WTC11 (cell line): Measurements from ENCODE around the gene PNPLA6. TPM values are rescaled to one million over a fixed set of nuclear protein-coding genes. Genes with fewer than 3 reads are reported as not detected.

Experiments used
- AR ChIP-seq: fragments of 250-450 bp; sonication (Bioruptor Pico); IDR thresholded peaks from 2 replicates; pipeline ENCODE4 v1.9.0; 2021; ENCODE audit warnings: mild to moderate bottlenecking
- ATF1 ChIP-seq: sonication (generic); formaldehyde crosslinking; IDR thresholded peaks from 2 replicates; pipeline ENCODE4 v1.8.1; 2023; ENCODE audit warnings: mild to moderate bottlenecking, moderate library complexity, missing genetic modification reagents
- CDX4 ChIP-seq: fragments of 250-450 bp; sonication (Bioruptor Pico); IDR thresholded peaks from 2 replicates; pipeline ENCODE4 v1.9.0; 2021; ENCODE audit warnings: moderate library complexity, mild to moderate bottlenecking, inconsistent platforms, borderline replicate concordance
- CREB1 ChIP-seq: sonication (generic); formaldehyde crosslinking; IDR thresholded peaks from 2 replicates; pipeline ENCODE4 v1.8.0; 2023; ENCODE audit warnings: mild to moderate bottlenecking, missing genetic modification reagents
- CREM ChIP-seq: sonication (generic); formaldehyde crosslinking; IDR thresholded peaks from 2 replicates; pipeline ENCODE4 v1.8.1; 2022; ENCODE audit warnings: mild to moderate bottlenecking, missing genetic modification reagents, moderate library complexity
- ETV6 ChIP-seq: sonication (generic); formaldehyde crosslinking; IDR thresholded peaks from 2 replicates; pipeline ENCODE4 v1.8.1; 2022; ENCODE audit warnings: mild to moderate bottlenecking, missing genetic modification reagents
- FOXP4 ChIP-seq: sonication (generic); formaldehyde crosslinking; IDR thresholded peaks from 2 replicates; pipeline ENCODE4 v1.8.0; 2022; ENCODE audit warnings: mild to moderate bottlenecking, missing genetic modification reagents
- HMGXB4 ChIP-seq: sonication (generic); formaldehyde crosslinking; IDR thresholded peaks from 2 replicates; pipeline ENCODE4 v1.8.1; 2023; ENCODE audit warnings: mild to moderate bottlenecking, moderate library complexity, missing genetic modification reagents
- IRF2 ChIP-seq: sonication (generic); formaldehyde crosslinking; IDR thresholded peaks from 2 replicates; pipeline ENCODE4 v1.8.0; 2022; ENCODE audit warnings: low read depth, missing genetic modification reagents, borderline replicate concordance
- MXD4 ChIP-seq: fragments of 250-450 bp; sonication (Bioruptor Pico); IDR thresholded peaks from 2 replicates; pipeline ENCODE4 v1.8.0; 2021; ENCODE audit warnings: mild to moderate bottlenecking, moderate library complexity, borderline replicate concordance
- MYBL2 ChIP-seq: sonication (generic); formaldehyde crosslinking; IDR thresholded peaks from 2 replicates; pipeline ENCODE4 v1.8.1; 2023; ENCODE audit warnings: mild to moderate bottlenecking, moderate library complexity, missing genetic modification reagents
- NFATC4 ChIP-seq: fragments of 250-450 bp; sonication (Bioruptor Pico); IDR thresholded peaks from 2 replicates; pipeline ENCODE4 v1.9.0; 2021; ENCODE audit warnings: mild to moderate bottlenecking
- NR2C2 ChIP-seq: sonication (generic); formaldehyde crosslinking; IDR thresholded peaks from 2 replicates; pipeline ENCODE4 v1.8.0; 2022; ENCODE audit warnings: mild to moderate bottlenecking, missing genetic modification reagents
- RORB ChIP-seq: fragments of 250-450 bp; sonication (Bioruptor Pico); IDR thresholded peaks from 2 replicates; pipeline ENCODE4 v1.9.0; 2021; ENCODE audit warnings: mild to moderate bottlenecking
- SOX15 ChIP-seq: fragments of 250-450 bp; sonication (Bioruptor Pico); IDR thresholded peaks from 2 replicates; pipeline ENCODE4 v1.9.0; 2021; ENCODE audit warnings: mild to moderate bottlenecking
- STAT6 ChIP-seq: sonication (generic); formaldehyde crosslinking; conservative IDR thresholded peaks from 2 replicates; pipeline ENCODE4 v1.8.1; 2023; ENCODE audit warnings: mild to moderate bottlenecking, low read depth, missing genetic modification reagents, moderate library complexity
- TCF7 ChIP-seq: sonication (generic); formaldehyde crosslinking; IDR thresholded peaks from 2 replicates; pipeline ENCODE4 v1.8.0; 2022; ENCODE audit warnings: mild to moderate bottlenecking, low read depth, missing genetic modification reagents, moderate library complexity
- TEAD1 ChIP-seq: sonication (generic); formaldehyde crosslinking; IDR thresholded peaks from 2 replicates; pipeline ENCODE4 v1.8.0; 2022; ENCODE audit warnings: mild to moderate bottlenecking, missing genetic modification reagents
- ZBTB43 ChIP-seq: sonication (generic); formaldehyde crosslinking; IDR thresholded peaks from 2 replicates; pipeline ENCODE4 v1.8.1; 2023; ENCODE audit warnings: mild to moderate bottlenecking, missing genetic modification reagents
- ZNF138 ChIP-seq: sonication (generic); formaldehyde crosslinking; conservative IDR thresholded peaks from 2 replicates; pipeline ENCODE4 v1.8.1; 2022; ENCODE audit warnings: mild to moderate bottlenecking, moderate library complexity, missing genetic modification reagents
- ZNF281 ChIP-seq: sonication (generic); formaldehyde crosslinking; IDR thresholded peaks from 2 replicates; pipeline ENCODE4 v1.8.0; 2023; ENCODE audit warnings: mild to moderate bottlenecking, missing genetic modification reagents
- ZNF425 ChIP-seq: fragments of 250-450 bp; sonication (Bioruptor Pico); conservative IDR thresholded peaks from 2 replicates; pipeline ENCODE4 v1.9.0; 2021; ENCODE audit warnings: mild to moderate bottlenecking
- total RNA-seq: library from RNA; stranded (reverse); gene quantifications from 3 replicates; pipeline ENCODE4 v1.2.3, GENCODE V29; 2021

PNPLA6 gene
- total RNA-seq, 1 experiment from 2014 or later: 149 TPM

GRCh38 chr19:7522072-7522922 lies 13.2 kb upstream of the PNPLA6 start, which contains the start of gene MCOLN1 (continued):
- TF ChIP-seq NR2C2 (no peak), HMGXB4 (CRISPR knock-in tag) (no peak), TCF7 (CRISPR knock-in tag) (no peak), NFATC4 (CRISPR knock-in tag) (no peak), CREB1 (CRISPR knock-in tag) (no peak), IRF2 (no peak), ZNF425 (CRISPR knock-in tag) (no peak), ZNF138 (CRISPR knock-in tag) (no peak), SOX15 (CRISPR knock-in tag) (no peak), ETV6 (CRISPR knock-in tag) (peak; percentile 69), ZNF281 (CRISPR knock-in tag) (peak; percentile 92; the same call in 1 of the 2 replicates), STAT6 (CRISPR knock-in tag) (no peak), ZBTB43 (CRISPR knock-in tag) (no peak), CDX4 (no peak), ATF1 (no peak), RORB (CRISPR knock-in tag) (no peak), TEAD1 (peak; percentile 53), AR (CRISPR knock-in tag) (no peak), FOXP4 (no peak), MXD4 (CRISPR knock-in tag) (no peak), CREM (CRISPR knock-in tag) (0 out of 2 replicates have a peak, but pooled peaks have one; percentile 48), MYBL2 (CRISPR knock-in tag) (no peak)
